ENCODE measurements around the gene ADAMTS12. TPM values are rescaled to one million over a fixed set of nuclear protein-coding genes. Genes with fewer than 3 reads are reported as not detected.

ADAMTS12 gene
- total RNA-seq, 1 experiment from 2014 or later, result 17.5 TPM

DNA sequence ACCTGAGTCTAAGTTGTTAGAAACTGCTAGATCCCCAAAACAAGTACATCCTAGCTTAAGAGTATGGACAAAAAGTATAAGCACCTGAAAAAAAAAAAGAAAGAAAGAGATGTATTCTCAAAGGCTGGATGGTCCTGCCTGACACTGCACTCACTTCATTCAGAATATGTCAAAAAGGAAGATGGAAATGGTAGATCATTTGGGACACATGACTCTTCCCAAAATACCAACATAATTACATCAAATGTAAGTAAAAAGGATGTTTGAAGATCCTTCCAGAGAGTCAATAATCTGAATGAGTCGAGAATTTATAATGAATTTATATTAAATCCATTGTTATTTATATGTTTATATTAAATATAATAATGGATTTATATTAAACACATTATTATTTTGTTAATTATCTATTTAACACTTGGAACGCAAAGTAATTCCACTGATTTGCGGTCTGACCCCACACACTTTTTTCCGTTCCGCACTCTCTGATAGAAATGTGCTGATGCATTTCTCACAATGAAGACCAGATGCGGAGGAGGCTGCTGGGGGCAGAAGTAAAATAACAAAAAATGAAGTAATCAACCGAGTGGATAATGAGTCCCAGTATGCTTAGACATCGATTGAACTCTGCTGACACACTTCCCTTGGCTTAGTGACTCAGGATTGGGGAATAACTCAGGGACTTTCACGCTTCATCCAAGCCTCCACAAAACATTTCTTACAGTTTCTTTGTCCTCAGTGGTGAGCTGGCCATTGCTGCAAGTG is 201.2 kb downstream of the ADAMTS12 start:
- no peaks in the 10 kb centered on the region for H3K4me1 ChIP-seq
- H3K27me3 ChIP-seq, result no peaks in the 10 kb centered on the region
- H3K4me3 ChIP-seq, result no peak overlapping the region
- H3K36me3 ChIP-seq, result no peaks in the 10 kb centered on the region
- H3K27ac ChIP-seq, result no peak overlapping the region
- DNase-seq, result no peak
- no peaks in the 10 kb centered on the region for H3K9me3 ChIP-seq (replicated peaks)

DNA sequence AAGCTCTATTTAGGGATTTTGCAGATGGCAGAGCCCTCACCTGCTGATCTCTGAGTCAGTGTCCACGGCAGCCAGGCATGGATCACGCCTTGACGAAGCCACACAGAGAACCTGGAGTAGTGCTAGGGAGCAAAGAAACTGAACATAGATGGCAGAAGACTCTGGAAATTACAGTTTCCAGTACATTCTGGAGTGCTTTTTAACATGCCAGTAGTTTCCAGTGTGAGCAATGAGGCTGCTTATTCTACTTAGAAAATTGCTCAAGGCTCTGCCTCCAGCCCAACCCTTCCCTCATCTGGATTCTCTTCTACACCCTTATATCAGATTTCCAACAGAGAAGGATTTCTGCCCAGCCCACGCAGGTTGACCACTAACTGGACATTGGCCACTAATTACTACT is 203.3 kb downstream of the ADAMTS12 start:
- Histone ChIP-seq H3K4me3 (no peak overlapping the region), H3K9me3 (replicated peaks) (no peaks in the 10 kb centered on the region), H3K36me3 (no peaks in the 10 kb centered on the region), H3K4me1 (no peaks in the 10 kb centered on the region), H3K27ac (no peak overlapping the region), H3K27me3 (no peaks in the 10 kb centered on the region)
- no peak for DNase-seq

DNA sequence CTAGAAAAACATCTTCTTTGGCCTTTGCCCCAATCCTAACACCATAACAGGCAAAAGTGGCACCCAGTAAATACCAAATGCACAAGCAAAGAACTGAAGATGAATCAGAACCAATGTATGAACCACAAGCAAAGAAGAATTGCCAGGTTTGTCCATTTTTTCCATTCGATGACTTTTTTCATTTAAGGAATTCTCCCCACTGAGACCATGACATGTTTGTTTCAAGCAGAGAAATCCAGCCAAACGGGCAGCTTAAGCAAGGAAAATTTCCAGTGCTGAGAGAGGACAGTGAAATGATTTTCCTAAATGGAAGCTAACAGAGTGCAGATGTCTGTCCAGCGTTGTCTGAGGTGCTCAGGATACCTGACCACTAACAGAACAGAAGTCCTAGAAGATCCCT is 203.7 kb downstream of the ADAMTS12 start:
- Histone ChIP-seq H3K27me3 (no peaks in the 10 kb centered on the region), H3K36me3 (no peaks in the 10 kb centered on the region), H3K4me1 (no peaks in the 10 kb centered on the region), H3K9me3 (replicated peaks) (no peaks in the 10 kb centered on the region), H3K4me3 (no peak overlapping the region), H3K27ac (no peak overlapping the region)
- no peak for DNase-seq

DNA sequence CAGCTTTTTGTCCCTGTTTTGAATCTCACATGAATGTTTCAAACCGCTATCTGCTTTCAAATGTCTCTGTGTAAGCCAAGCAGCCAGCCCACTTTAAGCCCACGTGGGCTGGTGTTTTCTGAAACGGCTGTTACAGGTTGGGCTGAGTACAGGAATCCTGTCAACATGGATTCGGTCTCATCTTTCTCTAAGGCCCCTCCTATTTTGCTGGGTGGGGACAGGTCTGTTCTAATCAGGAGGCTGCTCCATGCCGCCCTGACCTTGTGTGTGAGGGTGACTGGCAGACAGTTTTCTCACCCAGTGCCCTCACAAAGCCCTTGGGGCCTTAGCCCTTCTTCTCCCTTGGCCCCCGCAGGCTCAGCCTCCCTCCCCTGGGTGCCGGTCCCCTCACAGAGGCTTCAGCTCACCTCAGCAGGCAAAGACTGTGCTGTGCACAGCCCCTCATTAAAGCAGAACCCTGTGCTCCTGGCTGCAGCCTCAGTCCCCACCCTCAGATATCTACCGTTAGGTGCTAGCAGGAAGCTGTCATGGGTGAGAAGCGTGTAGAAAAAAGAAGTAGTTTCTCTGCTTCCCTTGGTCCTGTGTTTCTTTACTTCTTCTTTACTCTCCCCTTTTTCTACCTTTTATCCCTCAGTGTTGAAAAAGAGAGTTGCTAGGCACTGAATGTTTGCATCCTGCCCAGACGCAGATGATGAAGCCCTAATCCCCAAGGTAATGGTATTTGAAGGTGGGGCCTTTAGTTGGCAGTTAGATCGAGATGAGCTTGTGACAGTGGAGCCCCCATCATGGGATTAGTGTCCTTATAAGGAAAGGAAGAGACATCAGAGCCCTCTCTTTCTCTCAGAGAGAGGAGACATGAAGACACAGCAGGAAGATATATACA is 205.7 kb downstream of the ADAMTS12 start:
- Histone ChIP-seq H3K4me1 (no peaks in the 10 kb centered on the region), H3K9me3 (replicated peaks) (no peaks in the 10 kb centered on the region), H3K27me3 (no peaks in the 10 kb centered on the region), H3K27ac (no peak overlapping the region), H3K36me3 (0 out of 2 replicates have a peak, but pooled peaks cover 5% of the 10 kb centered on the region), H3K4me3 (no peak overlapping the region)
- no peak for DNase-seq

DNA sequence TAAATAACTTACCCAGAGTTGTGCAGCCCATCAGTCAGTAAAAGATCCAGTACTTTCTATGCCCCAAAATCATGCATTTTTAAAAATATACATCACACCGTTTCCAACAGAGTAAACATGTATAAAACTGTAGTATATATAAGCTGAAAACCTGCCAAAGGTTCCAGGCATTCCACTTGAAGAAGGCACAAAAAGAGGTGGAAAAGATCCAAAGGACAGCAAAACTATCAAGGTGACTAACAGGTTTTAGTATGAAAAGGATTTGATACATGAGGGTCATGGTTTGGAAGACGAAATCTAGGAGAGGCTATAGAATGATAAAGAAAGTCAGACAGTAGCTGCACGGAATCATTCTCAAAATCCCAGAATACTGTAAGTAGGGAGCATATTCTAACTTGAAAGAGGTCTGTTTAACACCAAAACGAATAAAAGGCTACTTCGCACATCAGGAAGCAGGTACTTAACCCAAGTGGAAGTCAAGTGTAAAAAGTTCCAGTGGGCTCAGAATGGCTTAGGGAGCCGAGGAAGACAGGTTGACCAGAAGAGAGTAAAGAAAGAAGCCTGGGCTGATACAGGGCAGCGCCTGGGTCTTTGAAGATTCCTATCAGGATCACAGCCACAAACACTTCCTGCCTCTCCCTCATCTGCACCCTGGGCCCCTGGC is 207.2 kb downstream of the ADAMTS12 start:
- Histone ChIP-seq H3K36me3 (0 out of 2 replicates have a peak, but pooled peaks cover 5% of the 10 kb centered on the region), H3K4me3 (no peak overlapping the region), H3K27me3 (no peaks in the 10 kb centered on the region), H3K9me3 (replicated peaks) (no peaks in the 10 kb centered on the region), H3K4me1 (no peaks in the 10 kb centered on the region), H3K27ac (no peak overlapping the region)
- no peak for DNase-seq

DNA sequence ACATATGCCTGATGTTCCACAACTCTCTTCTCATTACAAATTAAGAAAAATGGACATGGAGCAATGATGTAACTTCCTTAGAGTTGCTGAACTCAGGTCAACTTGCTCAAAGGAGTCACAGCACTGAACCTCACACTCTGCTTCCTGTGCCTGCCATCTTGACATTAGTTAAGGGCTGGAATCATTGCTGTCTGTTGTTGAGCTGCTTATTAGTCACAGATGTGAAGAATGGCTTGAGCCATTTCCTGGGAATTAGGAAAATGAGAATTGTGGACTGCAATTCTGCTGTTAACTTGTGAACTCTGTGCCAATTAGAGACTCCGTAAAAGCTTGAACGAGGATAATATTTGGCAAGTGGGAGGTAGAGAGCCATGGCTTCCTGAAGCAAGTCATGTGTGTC is 212.0 kb downstream of the ADAMTS12 start:
- no peak overlapping the region for H3K27ac ChIP-seq
- no peak overlapping the region for H3K4me3 ChIP-seq
- H3K9me3 ChIP-seq (replicated peaks), result no peaks in the 10 kb centered on the region
- no peaks in the 10 kb centered on the region for H3K4me1 ChIP-seq
- H3K27me3 ChIP-seq, result no peaks in the 10 kb centered on the region
- no peak for DNase-seq
- 0 out of 2 replicates have a peak, but pooled peaks cover 5% of the 10 kb centered on the region for H3K36me3 ChIP-seq

DNA sequence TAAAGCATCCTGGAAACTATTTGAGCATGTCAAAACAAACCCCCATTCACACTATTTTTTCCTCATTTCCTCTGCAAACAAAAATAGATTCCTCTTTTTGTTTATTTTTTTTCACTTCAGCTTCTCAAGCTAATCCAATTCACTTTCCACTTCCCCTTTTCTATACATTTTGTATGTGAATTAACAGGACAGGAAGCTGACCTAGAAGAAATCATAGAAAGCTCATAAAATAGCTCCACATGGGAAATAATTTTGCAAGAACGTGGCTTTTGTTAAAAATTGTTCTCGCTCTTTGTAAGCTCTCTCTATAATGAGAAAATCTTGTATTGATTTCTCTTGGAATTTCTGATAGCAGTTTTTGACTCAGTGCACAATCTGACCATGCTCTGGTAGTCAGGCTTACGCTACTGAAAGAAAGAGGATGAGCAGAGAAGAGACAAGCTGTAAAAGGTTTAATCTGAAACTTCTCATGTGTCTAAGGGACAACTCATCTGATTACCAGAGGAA is 215.8 kb downstream of the ADAMTS12 start:
- H3K9me3 ChIP-seq (replicated peaks), result no peaks in the 10 kb centered on the region
- no peak for DNase-seq
- H3K4me3 ChIP-seq, result no peak overlapping the region
- no peaks in the 10 kb centered on the region for H3K4me1 ChIP-seq
- H3K27me3 ChIP-seq, result no peaks in the 10 kb centered on the region
- H3K27ac ChIP-seq, result no peak overlapping the region
- no peaks in the 10 kb centered on the region for H3K36me3 ChIP-seq

DNA sequence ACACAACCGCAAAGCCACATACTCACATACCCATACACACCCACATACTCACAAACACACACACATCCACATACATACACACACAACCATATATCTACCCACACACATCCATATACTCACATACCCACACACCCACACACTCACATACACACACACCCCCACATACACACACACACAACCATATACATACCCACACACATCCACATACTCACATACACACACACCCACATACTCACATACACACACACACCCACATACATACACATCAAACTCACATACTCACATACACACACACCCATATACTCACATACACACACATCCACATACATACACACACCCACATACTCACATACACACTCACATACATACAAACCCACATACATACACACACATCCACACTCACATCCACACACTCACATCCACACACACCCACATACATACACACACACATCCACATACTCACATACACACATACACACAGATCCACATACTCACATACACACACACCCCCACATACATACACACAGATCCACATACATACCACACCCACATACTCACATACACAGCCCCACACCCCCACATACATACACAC is 220.0 kb downstream of the ADAMTS12 start:
- Histone ChIP-seq H3K27ac (no peak overlapping the region), H3K9me3 (replicated peaks) (no peaks in the 10 kb centered on the region), H3K4me1 (no peaks in the 10 kb centered on the region), H3K4me3 (no peak overlapping the region), H3K27me3 (no peaks in the 10 kb centered on the region), H3K36me3 (no peaks in the 10 kb centered on the region)
- no peak for DNase-seq

DNA sequence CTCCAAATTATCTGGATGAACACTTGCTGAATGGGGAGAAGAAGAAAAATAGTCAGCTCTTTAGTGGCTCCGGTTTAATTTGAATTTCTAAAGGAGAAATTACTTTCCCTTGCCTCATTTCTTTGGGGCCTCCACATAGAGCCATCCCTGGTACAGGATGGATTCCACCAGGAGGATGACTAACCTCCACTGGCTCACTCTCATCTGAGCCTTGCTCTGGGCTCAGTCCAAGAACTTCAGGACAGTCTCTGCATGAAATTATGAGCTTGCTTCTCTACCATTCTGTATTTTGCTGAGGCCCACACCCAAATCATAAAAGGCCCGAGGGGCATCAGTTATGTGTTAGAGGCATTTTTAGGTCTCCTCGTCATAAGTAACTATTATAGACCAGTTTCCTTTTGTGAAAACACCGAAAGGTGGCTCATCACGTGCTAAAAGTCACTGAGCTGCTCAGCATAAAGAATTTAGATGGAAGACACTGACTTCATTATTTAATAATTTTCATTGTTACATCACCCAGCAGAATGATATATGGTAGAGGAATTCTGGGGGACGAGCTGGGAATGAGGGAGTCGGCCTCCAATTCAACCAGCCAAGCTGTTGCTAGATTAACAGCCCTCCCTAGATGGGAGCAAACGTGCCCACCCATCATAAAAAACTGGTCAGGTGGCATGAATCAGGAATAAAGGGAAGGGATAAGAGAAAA is 228.9 kb downstream of the ADAMTS12 start:
- H3K27ac ChIP-seq, result no peak overlapping the region

DNA sequence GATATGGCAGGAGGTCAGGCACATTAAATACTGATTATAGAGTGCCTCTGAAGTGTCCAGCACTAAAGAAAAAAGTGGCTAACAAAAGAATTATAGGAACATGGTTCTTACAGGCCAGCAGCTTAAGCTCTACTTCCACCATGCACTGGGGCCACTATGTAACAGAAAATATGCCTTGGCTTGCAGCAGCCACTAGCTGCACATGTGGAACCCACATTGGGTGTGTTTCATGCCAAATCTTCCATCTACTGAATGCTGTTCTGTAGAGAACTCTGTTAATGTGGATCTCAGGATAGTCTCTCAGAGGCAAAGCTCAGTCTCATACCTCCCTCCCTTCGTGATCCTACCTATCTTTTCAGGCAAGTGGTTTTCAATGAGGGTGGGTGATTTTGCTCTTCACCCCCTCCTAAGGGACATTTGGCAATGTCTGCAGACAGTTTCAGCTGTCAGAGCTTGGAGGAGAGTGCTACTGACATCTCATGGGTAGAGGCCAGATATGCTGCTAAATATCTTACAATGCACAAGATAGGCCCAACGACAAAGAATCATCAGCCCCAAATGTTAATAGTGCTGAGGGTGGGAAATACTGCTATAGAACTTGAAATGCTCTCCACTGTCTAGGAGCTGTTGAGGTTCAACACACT is 232.1 kb downstream of the ADAMTS12 start:
- no peak overlapping the region for H3K27ac ChIP-seq
- no peak overlapping the region for H3K4me3 ChIP-seq
- H3K9me3 ChIP-seq (replicated peaks), result no peaks in the 10 kb centered on the region; the same call in 1 of the 2 replicates
- no peak for DNase-seq
- H3K36me3 ChIP-seq, result peaks cover 9% of the 10 kb centered on the region
- H3K4me1 ChIP-seq, result no peaks in the 10 kb centered on the region
- no peaks in the 10 kb centered on the region for H3K27me3 ChIP-seq

More for the DNA sequence above, 228.9 kb downstream of the ADAMTS12 start:
- peaks cover 4% of the 10 kb centered on the region; the same call in 1 of the 2 replicates for H3K36me3 ChIP-seq
- H3K27me3 ChIP-seq, result no peaks in the 10 kb centered on the region
- H3K4me1 ChIP-seq, result no peaks in the 10 kb centered on the region
- no peak overlapping the region for H3K4me3 ChIP-seq
- no peak for DNase-seq
- H3K9me3 ChIP-seq (replicated peaks), result no peaks in the 10 kb centered on the region

DNA sequence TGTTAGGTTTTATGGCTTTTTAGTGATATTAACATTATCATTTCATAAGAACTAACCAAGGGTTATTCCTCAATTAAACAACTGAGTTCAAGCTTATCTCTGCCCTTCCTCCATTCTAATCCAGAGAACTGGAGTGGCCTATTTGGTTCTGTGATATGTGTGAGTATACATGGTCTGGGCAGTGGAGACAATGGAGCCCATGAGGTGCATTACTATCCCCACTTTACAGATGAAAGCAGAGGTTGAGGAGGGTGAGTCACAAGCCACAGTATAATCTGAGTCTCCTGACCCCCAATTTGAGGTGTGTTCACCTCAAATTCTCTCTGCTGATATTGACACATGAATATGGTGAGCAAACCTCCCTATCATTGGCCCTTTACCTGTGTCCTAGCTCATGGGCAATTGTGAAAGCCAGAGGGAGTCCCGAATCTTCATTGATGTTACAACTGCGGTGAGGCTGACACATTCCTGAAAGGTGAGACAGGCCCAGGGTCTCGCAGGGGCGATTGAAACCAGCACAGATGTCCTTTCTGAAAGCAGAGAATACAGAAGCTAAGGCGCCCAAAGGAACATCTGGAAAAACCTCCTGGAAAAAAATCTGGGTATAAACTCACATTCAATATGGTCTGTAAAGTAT is 233.9 kb downstream of the ADAMTS12 start:
- Histone ChIP-seq H3K4me3 (no peak overlapping the region), H3K36me3 (peaks cover 10% of the 10 kb centered on the region), H3K4me1 (no peaks in the 10 kb centered on the region), H3K27ac (no peak overlapping the region), H3K27me3 (no peaks in the 10 kb centered on the region), H3K9me3 (replicated peaks) (no peaks in the 10 kb centered on the region; the same call in 1 of the 2 replicates)
- no peak for DNase-seq

DNA sequence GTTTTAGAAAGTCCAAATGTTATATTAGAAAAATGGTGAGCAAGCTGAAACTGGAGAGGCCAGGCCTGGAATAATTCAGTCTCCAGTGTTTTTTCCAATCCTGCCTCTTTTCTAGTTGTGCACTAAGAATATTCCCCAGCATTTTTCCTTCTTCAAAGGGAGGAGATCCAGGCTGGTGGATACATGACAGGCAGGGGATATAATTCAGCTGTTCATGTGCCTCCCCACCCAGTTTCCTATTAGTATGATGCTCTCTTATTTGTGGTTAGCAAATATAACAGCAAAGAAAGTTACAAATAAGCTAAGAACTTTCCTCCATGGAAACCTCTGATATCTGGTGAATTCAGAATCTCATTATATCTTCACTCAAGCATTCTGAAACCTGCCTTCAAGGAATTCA is 234.6 kb downstream of the ADAMTS12 start:
- H3K27ac ChIP-seq, result no peak overlapping the region
- no peak for DNase-seq

DNA sequence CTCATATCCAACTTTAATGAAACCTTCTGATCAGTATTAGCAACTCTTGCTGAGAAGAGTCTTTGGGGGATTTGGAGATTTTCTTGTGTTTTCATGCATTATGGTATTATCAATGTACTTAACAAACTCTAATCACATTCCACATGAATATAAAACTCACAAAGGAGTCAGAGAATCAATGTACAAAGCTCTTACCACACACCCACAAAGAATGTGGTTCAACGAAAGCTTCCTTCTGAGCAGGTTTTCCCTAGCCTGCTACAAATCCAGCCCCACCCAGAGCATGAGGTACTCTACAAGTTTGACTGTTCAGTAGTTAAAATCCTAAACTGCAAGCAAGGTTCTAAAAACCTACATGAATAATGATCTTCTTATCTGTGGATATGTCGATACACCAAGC is 240.9 kb downstream of the ADAMTS12 start:
- Histone ChIP-seq H3K27ac (no peak overlapping the region), H3K27me3 (no peaks in the 10 kb centered on the region), H3K4me3 (no peak overlapping the region), H3K9me3 (replicated peaks) (no peaks in the 10 kb centered on the region), H3K36me3 (peaks cover 8% of the 10 kb centered on the region; the same call in 1 of the 2 replicates), H3K4me1 (0 out of 2 replicates have a peak, but pooled peaks cover 3% of the 10 kb centered on the region)
- DNase-seq, result no peak

More for the DNA sequence above, 234.6 kb downstream of the ADAMTS12 start:
- Histone ChIP-seq H3K27me3 (no peaks in the 10 kb centered on the region), H3K9me3 (replicated peaks) (no peaks in the 10 kb centered on the region; the same call in 1 of the 2 replicates), H3K4me3 (no peak overlapping the region), H3K36me3 (peaks cover 15% of the 10 kb centered on the region), H3K4me1 (no peaks in the 10 kb centered on the region)

Measured in SJCRH30 (cell line).